GM19239 (cell line): ENCODE data around the gene TRMT6.

Experiments
- DNase-seq: peaks from one replicate; pipeline ENCODE4 v3.0.0; 2011; ENCODE audit warnings: low spot score; ENCODE audit not compliant: insufficient read length
- FAIRE-seq: peaks from 2 replicates; lab custom pipeline; 2011; peaks lifted over from hg19 to GRCh38; lab: Jason Lieb, UNC

TRMT6 gene

GRCh38 chr20:5913166-5913565, 37.2 kb downstream of the TRMT6 start:
- DNase-seq = no peak
- FAIRE-seq = no peak

DNA sequence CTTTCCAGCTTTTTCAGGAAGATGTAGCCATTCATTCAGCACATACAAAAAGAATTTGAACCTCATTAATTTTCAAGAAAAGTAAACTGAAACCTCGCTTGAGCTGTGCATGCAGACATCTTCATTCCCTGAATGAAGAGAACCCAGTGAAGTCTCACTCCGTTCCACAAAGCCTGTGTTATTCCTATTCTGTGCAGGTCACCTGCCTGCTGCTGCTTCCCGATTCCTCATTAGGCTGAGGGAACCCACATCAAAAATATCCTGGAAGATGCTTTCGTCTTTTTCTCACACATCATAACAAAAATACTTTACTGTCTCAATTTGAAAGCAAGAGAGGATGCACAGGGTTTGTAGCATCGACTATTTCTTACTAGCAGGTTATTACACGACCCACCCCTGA, 40.1 kb downstream of the TRMT6 start:
- FAIRE-seq (no peak), DNase-seq (no peak)

DNA sequence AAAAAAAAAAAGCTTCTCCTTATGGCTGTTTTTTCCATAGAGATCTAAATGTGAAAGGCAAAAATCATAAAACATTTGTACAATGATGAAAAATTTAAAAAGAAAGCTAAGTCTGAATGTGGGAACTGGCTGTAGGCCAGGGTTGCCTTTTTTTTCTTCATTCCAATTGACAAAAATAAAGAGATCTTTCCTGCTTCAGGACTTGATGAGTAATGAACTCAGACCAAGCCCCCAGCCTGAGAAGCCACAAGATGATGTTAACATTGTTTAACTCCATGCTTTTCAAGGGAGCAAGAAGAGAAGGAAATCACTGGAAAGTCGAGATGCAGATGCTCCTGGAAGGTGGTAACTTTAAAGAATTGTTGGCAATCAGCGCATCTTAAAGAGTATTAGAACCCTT, 41.4 kb downstream of the TRMT6 start:
- no peak for FAIRE-seq
- DNase-seq = no peak

DNA sequence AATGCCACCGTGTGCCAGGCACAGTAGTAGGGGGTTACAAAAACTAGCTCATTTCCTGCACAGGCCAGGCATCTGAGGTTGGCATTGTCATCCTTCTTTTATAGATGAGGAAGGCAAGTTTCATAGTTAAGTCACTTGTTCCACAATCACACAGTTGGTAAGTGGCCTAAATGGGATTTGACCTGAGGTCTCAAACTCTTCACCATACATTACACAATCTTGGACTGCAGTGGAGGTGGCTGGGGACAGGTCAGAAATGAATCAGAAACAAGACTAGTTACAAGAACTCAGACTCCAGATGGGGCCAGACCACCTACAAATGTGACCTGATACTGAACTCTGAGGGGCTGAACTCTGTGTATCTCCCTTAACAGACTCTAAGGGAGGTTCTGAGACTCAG, 49.4 kb downstream of the TRMT6 start:
- FAIRE-seq (no peak), DNase-seq (no peak)

GRCh38 chr20:5899444-5899843, 50.9 kb downstream of the TRMT6 start:
- no peak for FAIRE-seq
- DNase-seq = no peak

GRCh38 chr20:5895626-5896025, 54.7 kb downstream of the TRMT6 start:
- no peak for FAIRE-seq
- DNase-seq = no peak

GRCh38 chr20:5893621-5894020, 56.7 kb downstream of the TRMT6 start:
- FAIRE-seq (no peak), DNase-seq (no peak)

GRCh38 chr20:5893052-5893451, 57.3 kb downstream of the TRMT6 start:
- DNase-seq = no peak
- no peak for FAIRE-seq

GRCh38 chr20:5890773-5891441, 59.4 kb downstream of the TRMT6 start:
- DNase-seq (no peak), FAIRE-seq (no peak)

DNA sequence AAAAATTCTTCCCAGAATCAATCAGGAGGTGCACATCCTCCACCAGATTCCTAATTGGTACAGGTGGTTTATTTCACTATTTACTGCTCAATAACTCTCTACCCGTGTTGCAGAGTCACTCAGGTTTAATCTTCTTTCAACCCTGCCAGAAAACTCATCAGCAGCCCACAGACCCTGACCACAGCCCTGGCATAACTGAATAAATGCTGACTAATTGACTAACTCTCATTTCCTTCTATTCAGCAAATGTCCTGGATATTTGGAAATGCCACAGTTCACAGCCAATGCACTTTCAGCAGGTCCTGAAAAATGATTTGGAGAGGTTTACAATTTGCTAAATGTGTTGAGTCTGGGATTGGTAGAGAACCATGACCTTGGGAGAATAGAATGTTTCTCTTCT, 62.3 kb downstream of the TRMT6 start:
- no peak for FAIRE-seq
- DNase-seq = no peak

DNA sequence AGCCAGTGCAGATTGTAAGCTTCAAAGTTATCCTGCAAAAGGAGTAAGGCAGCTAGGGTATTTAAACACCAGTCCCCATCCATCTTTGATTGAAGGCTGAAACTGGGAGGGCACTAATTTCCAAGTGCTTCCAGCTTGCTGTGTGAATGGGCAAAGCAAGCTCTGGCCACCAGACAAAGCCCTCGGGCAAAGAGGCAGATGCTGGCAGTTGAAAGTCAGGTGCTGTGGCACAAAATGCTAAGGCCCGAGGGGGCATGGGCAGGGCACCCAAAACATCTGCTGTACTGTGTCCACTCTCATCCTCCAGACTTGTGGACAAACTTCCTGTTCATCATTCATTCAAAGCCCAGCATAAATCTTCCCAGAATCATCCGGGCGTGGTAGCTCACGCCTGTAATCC, 62.9 kb downstream of the TRMT6 start:
- DNase-seq (no peak), FAIRE-seq (no peak)
